HG03469 (cell line): ENCODE results near the gene SHF.

ENCODE experiments used
- ATAC-seq: cut with Tn5 transposase; IDR thresholded peaks from one replicate; pipeline ENCODE4 v1.9.1; 2021; ENCODE audit warnings: mild to moderate bottlenecking, moderate library complexity, moderate number of reproducible peaks; ENCODE audit not compliant: unreplicated experiment

SHF gene

DNA sequence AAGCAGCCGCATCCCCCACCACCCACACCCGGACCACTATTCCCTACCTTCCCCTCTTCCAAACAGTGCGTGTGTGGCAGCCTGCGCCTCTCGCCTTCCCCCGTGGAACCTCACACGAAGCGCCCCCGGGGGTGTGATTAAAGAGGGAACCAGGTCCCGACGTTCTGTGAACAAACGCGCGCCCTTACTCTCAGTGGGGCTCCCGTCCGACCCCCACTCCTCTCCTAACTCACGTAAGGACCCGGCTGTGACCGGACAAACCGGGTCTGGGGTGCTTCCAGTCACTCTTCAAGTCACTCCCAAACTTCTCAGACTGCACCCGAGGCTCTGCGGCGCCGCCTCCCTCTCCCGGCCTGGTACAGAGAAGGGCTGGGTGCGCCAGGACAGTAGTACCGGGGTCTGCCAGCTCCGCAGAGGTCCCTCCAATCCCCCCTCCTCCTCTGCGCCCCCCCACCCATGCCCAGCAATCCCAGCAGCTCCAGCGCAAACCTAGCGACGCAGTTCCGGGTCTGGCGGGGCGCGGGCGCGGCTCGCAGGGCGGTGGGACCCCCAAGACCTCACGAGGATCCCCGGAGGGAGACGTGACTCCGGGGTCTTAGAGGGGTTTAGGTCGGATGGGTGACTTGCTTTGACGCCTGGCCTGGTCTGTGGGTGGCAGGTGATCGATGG is 58.7 kb downstream of the SHF start:
- ATAC-seq: no peak

DNA sequence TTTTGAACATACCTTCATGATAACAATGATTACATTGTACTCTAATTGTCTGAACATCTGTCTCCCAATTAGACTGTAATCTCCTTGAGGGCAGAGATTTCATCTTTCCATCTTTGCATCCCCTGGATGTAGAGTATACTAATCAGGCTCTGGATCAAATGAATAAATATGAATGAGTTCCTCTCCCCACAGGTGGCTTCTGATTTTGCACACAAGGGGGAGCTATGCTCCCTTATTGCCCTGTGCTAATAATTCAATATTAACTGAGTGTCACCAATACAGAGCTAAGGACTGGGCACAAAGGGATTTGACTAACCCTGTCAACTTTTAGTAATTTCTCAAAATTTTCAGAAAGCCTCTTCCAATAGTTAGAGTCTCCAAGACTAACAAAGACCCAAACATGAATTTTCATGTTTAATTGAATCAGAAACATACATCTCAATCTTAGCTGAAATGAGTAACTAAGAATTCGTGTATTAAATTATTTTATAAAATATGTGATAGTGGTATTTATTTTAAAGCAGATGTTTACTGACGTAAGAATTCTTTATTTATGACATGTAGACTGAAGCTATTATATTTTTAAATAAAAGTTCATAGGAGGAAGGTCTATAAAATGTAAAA is 61.1 kb downstream of the SHF start:
- no peak for ATAC-seq

DNA sequence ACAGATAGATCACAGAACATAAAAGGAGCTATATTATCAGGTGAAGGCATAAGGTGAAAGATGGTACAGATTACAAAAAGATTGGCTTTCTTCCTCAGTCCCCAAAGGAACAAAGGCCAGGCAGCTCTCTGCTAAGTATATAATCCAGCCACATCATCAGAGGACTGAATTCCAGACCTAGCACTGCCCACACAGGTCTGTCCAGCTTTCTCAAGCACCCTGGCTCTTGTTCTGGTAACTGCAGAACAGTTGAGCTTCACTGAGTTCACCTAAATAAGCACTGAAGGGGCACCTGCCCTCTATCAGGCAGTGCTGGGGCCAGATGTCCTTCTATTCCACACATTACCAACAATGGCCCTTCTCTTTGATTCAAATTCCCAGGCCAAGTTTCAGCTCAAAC is 64.4 kb downstream of the SHF start:
- no peak for ATAC-seq

DNA sequence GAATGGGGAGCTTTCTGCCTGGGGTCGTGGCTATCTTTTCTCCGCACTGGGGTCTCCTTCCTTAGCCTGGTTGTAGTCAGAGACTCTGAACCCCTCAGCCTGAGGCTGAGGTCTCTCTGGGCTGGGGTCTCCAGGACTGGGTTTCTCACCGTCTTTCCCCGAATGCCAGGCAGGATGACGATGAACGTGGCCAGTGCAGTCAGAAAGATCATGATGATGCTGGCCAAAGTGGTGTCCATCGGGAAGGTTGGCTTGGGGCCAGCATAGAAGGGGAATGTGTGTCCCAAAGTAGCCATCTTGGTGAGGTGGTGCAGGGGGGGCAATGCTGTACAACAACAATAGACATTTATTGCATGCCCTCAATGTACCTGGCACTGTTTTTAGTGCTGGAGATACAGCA is 65.0 kb downstream of the SHF start:
- no peak for ATAC-seq

DNA sequence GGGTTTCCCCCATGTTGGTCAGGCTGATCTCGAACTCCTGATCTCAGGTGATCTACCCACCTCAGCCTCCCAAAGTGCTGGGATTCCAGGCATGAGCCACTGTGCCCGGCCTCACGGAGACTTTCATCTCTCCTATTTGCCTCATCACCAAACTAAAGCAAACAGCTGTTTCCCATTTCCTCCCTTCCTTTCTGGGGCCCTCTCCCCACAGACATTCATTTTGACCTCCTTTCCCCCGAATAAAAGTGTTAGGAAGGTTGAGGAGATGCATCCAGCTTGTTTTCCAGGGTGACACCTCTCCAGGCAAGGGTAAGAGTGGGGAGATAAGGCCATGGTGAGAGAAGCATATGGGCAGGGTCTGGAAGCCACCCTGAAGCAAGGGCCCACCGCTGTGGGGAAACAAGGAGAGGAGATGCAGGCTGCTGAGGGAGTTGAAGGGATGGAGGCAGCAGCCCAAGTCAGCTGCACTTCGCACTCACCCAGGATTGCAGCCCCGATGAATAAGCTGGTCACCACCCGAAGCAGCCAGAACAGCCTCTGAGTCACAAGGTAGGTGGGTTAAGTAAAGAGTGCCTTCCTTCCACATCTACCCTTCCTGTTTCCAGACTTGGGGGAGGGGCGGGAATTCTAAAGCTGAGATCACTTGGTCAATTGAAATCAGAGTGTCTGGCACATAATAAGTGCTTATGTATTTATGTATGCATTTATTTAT is 65.9 kb downstream of the SHF start:
- ATAC-seq: no peak

DNA sequence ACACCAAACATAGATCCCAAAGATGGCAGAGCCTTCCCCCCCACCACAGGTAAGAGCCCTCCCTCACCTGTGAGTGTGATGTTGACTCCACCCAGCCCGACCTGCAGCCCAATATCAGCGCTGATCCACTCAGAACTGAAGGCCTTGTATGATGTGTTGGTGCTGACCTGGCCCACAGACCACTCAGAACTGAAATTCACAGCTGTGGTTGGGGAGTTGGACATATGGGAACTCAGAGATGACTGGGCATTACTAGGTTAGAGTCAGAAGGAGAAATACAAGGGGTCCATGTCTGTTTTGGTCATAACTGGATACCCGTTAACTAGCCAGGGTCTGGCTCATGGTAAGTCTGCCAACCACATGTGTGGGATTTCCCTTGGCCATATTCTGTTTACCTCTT is 66.7 kb downstream of the SHF start:
- ATAC-seq: no peak

DNA sequence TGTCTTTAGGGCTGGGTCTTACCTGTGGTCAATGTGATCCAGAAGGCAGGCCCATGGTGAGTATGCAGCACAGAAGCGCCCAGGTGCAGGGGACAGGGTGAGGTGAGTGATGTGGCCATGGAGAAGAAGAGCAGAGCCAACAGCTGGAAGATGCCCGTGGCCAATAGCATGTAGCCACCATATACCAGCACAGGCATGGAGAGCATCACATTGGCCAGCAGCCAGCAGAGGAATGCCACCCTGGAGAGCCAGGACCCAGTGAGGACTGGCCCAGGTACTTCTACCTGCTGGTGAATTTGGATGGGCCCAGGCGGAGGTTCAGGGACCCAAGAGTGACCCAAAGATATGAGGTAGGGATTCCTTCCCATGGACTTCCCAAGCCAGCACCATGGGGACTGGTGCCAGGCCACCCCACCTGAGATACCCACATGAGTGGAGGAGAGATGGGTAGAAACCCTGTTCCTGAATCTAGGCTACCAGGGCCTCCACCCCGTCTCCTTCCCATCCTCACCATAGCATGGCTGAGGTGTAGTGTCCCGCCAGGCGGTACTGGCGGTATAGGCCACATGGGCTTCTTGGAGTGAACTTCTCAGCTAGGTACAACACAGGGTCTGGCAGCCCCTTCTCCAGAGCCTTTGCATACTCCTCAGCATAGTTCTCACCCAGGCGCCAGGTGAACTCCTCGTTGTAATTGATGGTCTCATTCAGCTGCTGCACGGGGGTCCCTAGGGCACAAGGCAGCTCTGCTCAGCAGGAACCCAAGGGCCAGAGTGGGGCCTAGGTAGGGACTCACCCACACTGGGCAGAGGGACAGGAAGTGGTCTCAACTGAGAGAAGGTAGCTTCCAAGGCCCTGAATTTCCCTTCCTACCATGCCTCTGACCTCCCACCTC is 67.4 kb downstream of the SHF start:
- no peak for ATAC-seq

DNA sequence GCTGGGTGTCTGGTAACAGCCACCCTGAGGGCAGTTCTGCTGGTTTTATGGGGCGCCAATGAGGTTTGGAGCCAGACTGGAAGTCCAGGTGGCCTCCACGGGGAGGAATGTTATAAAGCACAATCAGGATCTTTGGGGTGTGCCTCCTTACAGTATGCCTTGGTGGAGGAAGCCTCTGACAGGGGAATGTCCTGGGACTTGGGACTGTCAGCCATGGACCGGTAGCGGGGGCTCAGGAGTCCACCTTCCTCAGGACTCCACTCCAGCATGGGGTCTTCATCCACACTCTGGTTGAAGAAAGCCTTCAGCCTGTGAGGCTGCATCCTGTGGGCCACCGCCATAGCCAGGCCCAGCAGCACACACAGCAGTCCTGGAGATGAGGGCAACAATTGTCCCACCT is 68.8 kb downstream of the SHF start:
- no peak for ATAC-seq

DNA sequence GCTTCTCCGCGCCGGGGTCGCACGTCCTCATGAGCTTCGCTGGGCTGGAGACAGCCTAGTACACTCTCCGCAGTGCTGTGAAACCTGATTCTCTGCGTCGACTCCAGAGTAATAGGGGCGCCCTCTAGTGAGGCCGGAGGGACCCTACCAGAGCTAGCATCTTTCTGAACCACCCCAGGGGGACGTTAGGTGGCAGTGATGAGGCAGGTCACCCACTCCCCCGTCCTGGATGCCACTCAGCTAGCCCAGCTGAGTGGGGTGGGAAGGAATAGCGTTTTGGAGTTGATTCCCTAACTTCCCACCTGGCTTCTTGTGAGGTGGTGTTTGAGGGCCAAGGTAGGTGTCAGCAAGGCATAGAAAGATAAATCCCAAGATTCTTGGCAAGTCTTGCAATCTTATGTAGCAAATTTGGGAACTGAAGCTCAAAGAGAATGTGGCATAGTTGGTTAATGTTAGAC is 69.6 kb downstream of the SHF start:
- ATAC-seq: peak; percentile 93

DNA sequence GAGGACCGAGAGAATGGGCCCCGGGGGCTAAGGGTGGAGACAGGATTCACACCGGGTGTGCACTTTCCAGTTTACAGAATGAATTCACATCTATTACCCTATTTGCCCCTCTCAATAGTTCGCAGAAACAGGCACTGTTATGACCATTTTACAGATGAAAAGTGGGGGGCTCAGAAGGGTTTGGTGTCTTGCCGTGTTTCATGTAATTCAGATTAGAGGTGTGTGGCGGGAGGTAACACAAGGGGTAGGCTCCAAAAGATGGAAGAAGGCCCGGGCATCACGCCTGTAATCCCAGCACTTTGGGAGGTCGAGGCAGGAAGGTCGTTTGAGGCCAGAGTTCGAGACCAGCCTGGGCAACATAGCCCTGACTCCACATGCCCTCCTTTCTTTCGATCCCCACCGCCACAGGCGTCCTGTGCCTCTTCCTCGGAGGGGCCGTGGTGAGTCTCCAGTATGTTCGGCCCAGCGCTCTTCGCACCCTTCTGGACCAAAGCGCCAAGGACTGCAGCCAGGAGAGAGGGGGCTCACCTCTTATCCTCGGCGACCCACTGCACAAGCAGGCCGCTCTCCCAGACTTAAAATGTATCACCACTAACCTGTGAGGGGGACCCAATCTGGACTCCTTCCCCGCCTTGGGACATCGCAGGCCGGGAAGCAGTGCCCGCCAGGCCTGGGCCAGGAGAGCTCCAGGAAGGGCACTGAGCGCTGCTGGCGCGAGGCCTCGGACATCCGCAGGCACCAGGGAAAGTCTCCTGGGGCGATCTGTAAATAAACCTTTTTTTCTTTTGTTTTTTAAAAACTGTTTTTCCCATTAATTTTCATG is 70.2 kb downstream of the SHF start:
- ATAC-seq: no peak
